Activated gamma-delta T cell treated with Interleukin-2 at 50 U/mL for 16 hours (primary cell): ENCODE data around the gene VPS35.
"Not testable (repeated sequence)": the region's sequence is repeated elsewhere in the genome, so short reads cannot be mapped to it uniquely, and the experiment has no call there.

ENCODE experiments used
- DNase-seq: peaks from one replicate; pipeline ENCODE4 v3.0.0-alpha.2; 2020

Gene VPS35

GRCh38 chr16:46711106-46712058, 22.4 kb upstream of the VPS35 start:
- DNase-seq, result no peak

DNA sequence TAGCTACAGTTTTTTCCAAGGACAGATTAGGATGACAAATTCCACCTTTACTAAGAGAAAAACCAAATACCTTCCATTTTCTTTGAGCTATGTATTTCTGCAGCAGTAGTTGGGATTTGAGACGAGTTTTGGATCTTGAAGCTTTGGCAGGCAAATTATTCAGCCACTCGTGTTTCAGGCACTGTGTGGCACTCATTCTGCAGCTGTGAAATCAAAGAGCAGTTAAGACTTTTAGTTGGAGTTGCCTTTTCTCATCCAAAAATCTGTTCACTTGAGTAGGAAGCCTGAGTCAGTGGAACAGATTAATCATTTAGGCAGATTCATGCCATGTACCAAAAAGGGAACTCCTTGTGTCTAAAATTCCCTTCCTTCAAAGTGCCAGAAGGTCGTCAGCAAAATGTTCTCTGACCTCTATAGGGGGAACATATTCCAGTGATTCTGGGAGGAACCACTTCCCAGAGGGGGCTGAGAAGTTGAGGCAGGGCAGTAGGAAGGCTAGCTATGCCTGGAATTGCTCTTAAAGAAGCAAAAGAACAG, 20.6 kb upstream of the VPS35 start:
- no peak for DNase-seq

DNA sequence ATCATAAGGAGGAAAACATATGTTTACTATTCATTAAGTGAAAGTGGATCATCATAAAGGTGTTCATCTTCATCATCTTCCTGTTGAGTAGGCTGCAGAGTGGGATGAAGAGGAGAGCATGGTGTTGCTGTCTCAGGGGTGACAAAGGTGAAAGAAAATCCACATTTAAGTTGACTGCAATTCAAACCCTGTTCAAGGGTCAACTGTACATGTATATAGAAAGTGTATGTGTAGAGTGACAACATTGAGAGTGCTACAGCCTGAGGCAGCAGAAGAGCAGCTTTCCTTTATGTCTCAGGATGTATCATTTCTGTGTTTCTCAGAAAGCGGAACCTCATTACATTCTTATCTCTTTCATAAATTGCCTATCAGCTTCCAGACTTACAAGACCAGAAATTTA, 17.7 kb upstream of the VPS35 start:
- no peak for DNase-seq

GRCh38 chr16:46702030-46702429, 13.1 kb upstream of the VPS35 start:
- DNase-seq, result no peak

- no peak for DNase-seq
Measured at GRCh38 chr16:46701615-46702014, 12.6 kb upstream of the VPS35 start.

GRCh38 chr16:46700048-46700447, 11.1 kb upstream of the VPS35 start:
- DNase-seq, result no peak

- DNase-seq, result no peak
Measured at GRCh38 chr16:46696957-46697356, 8.0 kb upstream of the VPS35 start.

- DNase-seq, result no peak
Measured at GRCh38 chr16:46695937-46696336, 7.0 kb upstream of the VPS35 start.

GRCh38 chr16:46693598-46693997, 4.6 kb upstream of the VPS35 start:
- no peak for DNase-seq

DNA sequence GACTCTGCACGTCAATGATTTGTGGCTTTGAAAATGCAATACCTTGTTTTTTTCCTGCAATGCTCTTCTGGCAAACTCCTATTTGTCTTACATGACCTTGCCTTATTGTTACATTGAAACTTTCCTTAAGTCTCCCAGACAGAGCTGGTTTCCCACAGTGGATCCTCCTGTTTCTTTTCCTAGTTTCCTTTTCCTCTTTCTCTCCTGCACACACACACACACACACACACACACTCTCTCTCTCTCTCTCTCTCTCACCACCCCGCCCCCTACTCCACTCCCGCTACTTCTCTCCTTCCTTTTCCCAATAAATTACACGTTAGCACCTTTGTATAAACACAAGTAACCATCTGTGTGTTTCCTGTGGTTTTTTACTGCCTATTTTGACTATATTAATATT, 2.7 kb upstream of the VPS35 start:
- no peak for DNase-seq

GRCh38 chr16:46690281-46691178, 1.6 kb upstream of the VPS35 start:
- no peak for DNase-seq

DNA sequence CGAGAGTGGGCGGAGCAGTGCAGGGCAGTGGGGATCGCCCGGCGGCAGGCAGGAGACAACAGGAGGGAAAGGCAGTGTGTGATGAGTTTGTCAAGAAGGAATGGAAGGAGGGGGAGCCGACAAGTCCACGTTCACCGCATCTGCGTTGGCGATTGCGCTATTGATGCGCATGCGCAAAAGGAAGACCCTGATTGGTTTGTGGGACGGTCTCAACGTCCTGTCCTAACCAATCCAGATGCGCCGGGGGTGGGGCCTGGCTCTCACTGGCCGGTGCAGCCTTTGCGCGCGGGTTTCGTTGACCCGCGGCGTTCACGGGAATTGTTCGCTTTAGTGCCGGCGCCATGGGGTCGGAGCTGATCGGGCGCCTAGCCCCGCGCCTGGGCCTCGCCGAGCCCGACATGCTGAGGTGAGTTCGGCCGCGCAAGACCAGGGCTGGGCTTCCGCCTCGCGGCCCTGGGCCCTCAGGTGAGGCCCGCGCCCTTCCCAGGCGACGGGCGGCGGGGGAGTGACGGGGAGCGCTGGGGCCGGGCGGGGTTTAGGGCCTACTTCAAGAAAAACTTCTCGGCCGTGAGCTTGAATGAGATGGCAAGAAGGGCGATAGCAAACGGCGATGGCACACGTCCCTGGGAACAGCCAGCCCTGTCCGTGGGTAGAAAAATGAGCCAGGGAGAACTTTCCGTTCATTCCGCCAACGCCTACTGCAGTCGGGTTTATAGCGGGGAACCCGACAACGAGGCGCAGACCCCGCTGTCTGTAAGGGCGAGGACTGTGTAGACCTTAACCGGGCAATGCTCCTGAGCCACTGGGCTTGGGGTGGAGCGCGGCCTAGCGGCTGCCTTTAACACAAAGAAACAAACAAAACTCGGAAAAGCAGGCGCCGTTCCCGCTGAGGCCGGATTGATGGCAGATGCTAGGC, 645 bp upstream of the VPS35 start, which contains the start of gene ORC6:
Gene ORC6, plus strand, starts transcription at position 295 of the 916 bp plus-strand sequence. Its CDS starts 47 bp downstream, at position 342.
- peak; percentile 98 for DNase-seq

GRCh38 chr16:46688101-46688653, 801 bp downstream of the VPS35 start:
- no peak for DNase-seq

DNA sequence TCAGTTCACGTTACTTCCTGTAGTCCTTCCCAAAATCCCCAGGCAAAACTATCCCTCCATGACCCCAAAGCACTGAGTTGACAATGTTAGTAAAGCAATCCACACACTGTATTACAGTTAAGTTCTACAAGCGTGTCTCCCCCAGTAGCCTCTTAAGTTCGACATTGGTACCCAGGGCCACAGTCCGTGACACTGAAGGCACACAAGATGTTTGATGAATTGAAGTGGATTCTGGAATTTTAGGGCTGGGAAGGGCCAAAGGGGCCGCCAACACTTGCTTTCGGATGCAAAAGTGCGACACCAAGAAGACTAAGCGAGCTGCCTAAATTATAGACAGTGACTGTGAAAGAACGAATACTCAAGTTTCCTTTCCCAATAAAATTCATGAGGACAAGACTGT, 1.5 kb downstream of the VPS35 start:
- DNase-seq, result no peak

GRCh38 chr16:46686815-46687473, 2.0 kb downstream of the VPS35 start:
- no peak for DNase-seq

DNA sequence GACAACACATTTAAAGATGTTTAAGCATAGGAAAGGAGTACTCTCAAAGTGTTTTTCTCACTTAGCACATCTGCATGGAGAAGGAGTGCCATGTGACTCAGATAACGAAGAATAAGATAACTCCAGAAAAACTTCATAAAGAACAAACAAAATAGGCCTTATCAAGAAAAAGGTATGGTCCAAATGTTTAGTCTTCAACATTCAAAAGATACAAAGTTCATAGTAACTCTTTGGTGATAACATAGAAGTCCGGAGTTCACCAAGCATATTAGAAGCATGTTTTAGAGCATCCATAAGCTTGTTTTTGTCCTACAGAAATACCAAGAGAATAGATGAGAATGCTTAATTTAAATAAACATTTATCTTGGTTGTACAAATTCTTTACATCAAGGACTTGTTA, 7.1 kb downstream of the VPS35 start:
- not testable (repeated sequence) for DNase-seq

GRCh38 chr16:46677943-46678342, 11.0 kb downstream of the VPS35 start:
- not testable (repeated sequence) for DNase-seq

DNA sequence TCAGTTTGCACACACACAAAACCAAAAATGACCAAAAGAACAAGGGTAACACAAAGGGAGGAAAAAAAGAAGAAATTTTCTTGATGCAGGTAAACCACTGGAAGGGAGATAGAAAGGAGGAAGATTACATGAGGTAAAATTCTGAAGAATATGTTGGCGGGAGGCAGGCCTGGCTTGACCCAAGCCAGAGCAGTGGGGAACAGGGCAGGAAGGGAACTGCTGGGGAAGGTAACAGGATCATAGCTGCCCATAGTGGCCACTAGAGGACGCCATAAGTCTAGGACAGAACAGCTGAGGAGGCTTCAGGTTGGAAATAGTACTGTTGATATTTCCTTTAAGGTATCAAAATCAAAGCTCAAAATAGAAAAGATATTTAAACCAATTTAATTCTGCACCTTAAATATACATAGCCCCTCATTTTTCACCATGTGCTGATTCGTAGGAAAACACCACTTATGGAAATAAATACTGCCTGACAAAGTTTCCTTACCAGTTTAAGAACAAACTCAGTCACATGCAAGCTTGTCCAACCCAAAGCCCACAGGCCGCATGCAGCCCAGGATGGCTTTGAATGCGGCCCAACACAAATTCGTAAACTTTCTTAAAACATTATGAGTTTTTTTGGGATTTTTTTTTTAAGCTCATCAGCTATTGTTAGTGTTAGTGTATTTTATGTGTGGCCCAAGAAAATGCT, 15.5 kb downstream of the VPS35 start:
- DNase-seq, result peak; percentile 24

DNA sequence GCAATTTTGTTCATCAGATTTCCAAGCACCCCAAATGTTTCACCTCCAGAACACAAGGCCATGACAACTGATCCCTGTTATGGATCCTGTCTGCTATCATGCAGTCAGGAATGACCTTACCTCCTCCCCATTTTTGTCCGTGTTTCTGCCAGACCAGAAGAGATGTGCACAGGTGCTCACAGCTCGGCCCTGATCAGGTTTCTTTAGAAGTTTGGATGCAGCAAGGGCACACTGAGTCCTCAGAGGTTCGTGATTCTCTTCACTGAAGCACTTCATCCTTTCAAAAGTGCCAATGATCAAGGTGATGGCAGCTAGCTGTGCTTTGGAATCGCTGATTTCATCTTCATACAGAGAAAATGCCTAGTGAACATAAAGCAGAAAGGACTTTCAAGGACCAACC, 26.9 kb downstream of the VPS35 start:
- DNase-seq, result no peak

- DNase-seq, result no peak
Measured at GRCh38 chr16:46658925-46659324, 30.1 kb downstream of the VPS35 start.

DNA sequence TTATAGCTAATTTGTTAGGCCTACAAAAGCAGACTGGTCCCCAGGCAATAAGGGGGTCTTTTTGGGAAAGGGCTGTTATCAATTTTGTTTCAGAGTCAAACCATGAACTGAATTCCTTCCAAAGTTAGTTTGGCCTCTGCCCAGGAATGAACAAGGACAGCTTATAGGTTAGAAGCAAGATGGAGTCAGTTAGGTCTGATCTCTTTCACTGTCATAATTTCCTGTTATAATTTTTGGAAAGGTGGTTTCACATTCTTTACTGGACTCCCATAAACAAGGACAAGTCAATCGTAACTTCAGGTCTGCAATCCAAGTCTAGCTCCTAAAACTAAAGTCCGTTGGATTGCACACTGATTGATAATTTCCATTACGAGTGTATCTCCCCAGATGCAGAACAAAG, 37.7 kb downstream of the VPS35 start:
- no peak for DNase-seq
